MCF 10A (cell line): ENCODE results near the gene ZNF701. TPM values are rescaled to one million over a fixed set of nuclear protein-coding genes. Genes with fewer than 3 reads are reported as not detected.
A peak's percentile ranks its signal among the peaks of the same experiment; 100 is the strongest.
"Not testable (repeated sequence)": the region's sequence is repeated elsewhere in the genome, so short reads cannot be mapped to it uniquely, and the experiment has no call there.

Experiments
- BruUV-seq: library from RNA; stranded (reverse); fragments of 400-500 nt; replicated peaks from 2 replicates; lab custom pipeline; 2021; lab: Mats Ljungman, UMichigan
- CTCF ChIA-PET: fragments of 300-600 bp; sonication (Branson Sonifier 250); formaldehyde crosslinking; extraction: SDS; loops from one replicate; lab custom pipeline; 2021; ENCODE audit warnings: antibody characterized with exemption, inconsistent platforms; lab: Yijun Ruan, JAX
- POLR2A ChIA-PET: fragments of 300-600, 350-650 bp; sonication (Branson Sonifier 250); formaldehyde crosslinking; extraction: SDS; loops from one replicate; lab custom pipeline; 2020; ENCODE audit warnings: antibody characterized with exemption, inconsistent platforms; lab: Yijun Ruan, JAX
- DNase-seq: peaks from one replicate; pipeline ENCODE4 v3.0.0-alpha.2; 2018; ENCODE audit not compliant: unreplicated experiment
- H3K27ac Mint-ChIP-seq: one replicate; pipeline ENCODE4 v1.8.0; 2022; ENCODE audit warnings: mild to moderate bottlenecking, low read depth, mixed read lengths; ENCODE audit not compliant: unreplicated experiment
- H3K27me3 Mint-ChIP-seq: one replicate; pipeline ENCODE4 v1.8.0; 2022; ENCODE audit warnings: mixed read lengths; ENCODE audit not compliant: insufficient read depth, unreplicated experiment
- H3K36me3 Mint-ChIP-seq: one replicate; pipeline ENCODE4 v1.8.0; 2022; ENCODE audit warnings: mild to moderate bottlenecking, moderate library complexity, mixed read lengths; ENCODE audit not compliant: insufficient read depth, unreplicated experiment
- H3K4me1 Mint-ChIP-seq: one replicate; pipeline ENCODE4 v1.8.0; 2022; ENCODE audit warnings: mixed read lengths; ENCODE audit not compliant: insufficient read depth, unreplicated experiment
- H3K4me3 Mint-ChIP-seq: one replicate; pipeline ENCODE4 v1.8.0; 2022; ENCODE audit warnings: mild to moderate bottlenecking, moderate library complexity, mixed read lengths; ENCODE audit not compliant: unreplicated experiment
- H3K9me3 Mint-ChIP-seq: one replicate; pipeline ENCODE4 v1.8.0; 2022; ENCODE audit warnings: mixed read lengths; ENCODE audit not compliant: unreplicated experiment
- CTCF ChIP-seq: fragments of 200-600 bp; IDR thresholded peaks from one replicate; pipeline ENCODE4 v1.8.0; 2022; ENCODE audit warnings: antibody characterized with exemption, mild to moderate bottlenecking; ENCODE audit not compliant: unreplicated experiment
- intact Hi-C: fragments of 100-400 bp; cut with micrococcal nuclease; formaldehyde crosslinking; loops from 2 replicates; pipeline ENCODE4 v1.14.1; 2022
- total RNA-seq: library from RNA; stranded (reverse); gene quantifications from 2 replicates; pipeline ENCODE4 v1.2.3, GENCODE V29; 2022

ZNF701 gene
- total RNA-seq, 1 experiment from 2014 or later: 8.3 TPM

- no peak for DNase-seq
- peaks cover 11% of the 10 kb centered on the region for H3K36me3 Mint-ChIP-seq
- no peaks in the 10 kb centered on the region for H3K27me3 Mint-ChIP-seq
- ChIA-PET POLR2A (interaction anchor here (0.6 to 1.4 kb wide), 3 partner anchors 73 to 410 kb away, joined by 3 to 4 read pairs (median 3); partner anchors contain the start of gene PPP2R1A), CTCF (interaction anchor here (0.6 to 1.9 kb wide), 3 partner anchors 9 to 232 kb away, joined by 3 to 5 read pairs (median 4); no protein-coding TSS in a partner anchor)
- H3K9me3 Mint-ChIP-seq: peaks cover 11% of the 10 kb centered on the region
- H3K4me1 Mint-ChIP-seq: peaks cover 11% of the 10 kb centered on the region
- intact Hi-C loops: no loop called here
- H3K27ac Mint-ChIP-seq: no peak overlapping the region
- no peak overlapping the region for H3K4me3 Mint-ChIP-seq
- TF ChIP-seq CTCF: no peak
- no TSS peak for BruUV-seq
These were observed 29.2 kb downstream of the ZNF701 start for GRCh38 chr19:52599241-52599640.

- BruUV-seq: no TSS peak
- H3K27ac Mint-ChIP-seq: peak overlapping the region; percentile 73
- intact Hi-C loops: loop anchor here (1.0 kb wide), 1 partner anchor 134 kb away; no protein-coding TSS in a partner anchor
- H3K27me3 Mint-ChIP-seq: no peaks in the 10 kb centered on the region
- peaks cover 7% of the 10 kb centered on the region for H3K36me3 Mint-ChIP-seq
- H3K4me3 Mint-ChIP-seq: peak overlapping the region; percentile 83
- H3K4me1 Mint-ChIP-seq: peaks cover 11% of the 10 kb centered on the region
- POLR2A ChIA-PET: interaction anchor here (1.4 kb wide), 1 partner anchor 74 kb away, joined by 4 read pairs; no protein-coding TSS in a partner anchor
- CTCF ChIA-PET: interaction anchor here (1.9 kb wide), 1 partner anchor 11 kb away, joined by 5 read pairs; no protein-coding TSS in a partner anchor
- no peak for DNase-seq
- H3K9me3 Mint-ChIP-seq: peaks cover 19% of the 10 kb centered on the region
- no peak for TF ChIP-seq CTCF
These were observed 30.5 kb downstream of the ZNF701 start for GRCh38 chr19:52600639-52601024.

- TSS peak; percentile 71 for BruUV-seq
- Mint-ChIP-seq H3K9me3 (peaks cover 22% of the 10 kb centered on the region), H3K27me3 (no peaks in the 10 kb centered on the region), H3K4me1 (peaks cover 11% of the 10 kb centered on the region), H3K36me3 (peaks cover 7% of the 10 kb centered on the region), H3K27ac (peak overlapping the region; percentile 73), H3K4me3 (peak overlapping the region; percentile 83)
- peak; percentile 34 for TF ChIP-seq CTCF
- ChIA-PET POLR2A (interaction anchor here (0.6 to 1.3 kb wide), 6 partner anchors 14 to 571 kb away, joined by 3 to 4 read pairs (median 3); partner anchors contain the start of gene ZNF83), CTCF (interaction anchor here (0.7 to 1.9 kb wide), 5 partner anchors 11 to 301 kb away, joined by 3 to 5 read pairs (median 4); no protein-coding TSS in a partner anchor)
- DNase-seq: peak; percentile 93
- intact Hi-C loops: loop anchor here (1.0 kb wide), 1 partner anchor 133 kb away; no protein-coding TSS in a partner anchor
These were observed 31.2 kb downstream of the ZNF701 start for GRCh38 chr19:52601025-52601973.

GRCh38 chr19:52601974-52602366, 31.9 kb downstream of the ZNF701 start:
- not testable (repeated sequence) for H3K27me3 Mint-ChIP-seq, DNase-seq, BruUV-seq, H3K36me3 Mint-ChIP-seq
- peaks cover 19% of the 10 kb centered on the region for H3K9me3 Mint-ChIP-seq
- CTCF ChIA-PET: interaction anchor here (0.7 kb wide), 3 partner anchors 34 to 302 kb away, joined by 3 to 4 read pairs (median 4); no protein-coding TSS in a partner anchor
- POLR2A ChIA-PET: interaction anchor here (0.6 to 1.3 kb wide), 6 partner anchors 15 to 572 kb away, joined by 3 to 4 read pairs (median 3); partner anchors contain the start of gene ZNF83
- peaks cover 11% of the 10 kb centered on the region for H3K4me1 Mint-ChIP-seq
- H3K27ac Mint-ChIP-seq: peak overlapping the region; percentile 73
- H3K4me3 Mint-ChIP-seq: peak overlapping the region; percentile 83
- intact Hi-C loops: loop anchor here (1.0 kb wide), 1 partner anchor 132 kb away; no protein-coding TSS in a partner anchor
